RWPE1 (cell line): Measurements from ENCODE around the gene GPC2.

Source experiments
- CTCF ChIA-PET: fragments of 350-600 bp; sonication (Branson Sonifier 250); formaldehyde crosslinking; extraction: SDS; loops from one replicate; lab custom pipeline; 2021; lab: Yijun Ruan, JAX
- POLR2A ChIA-PET: fragments of 400-600 bp; formaldehyde crosslinking; extraction: SDS; loops from one replicate; lab custom pipeline; 2020; ENCODE audit warnings: antibody characterized with exemption; ENCODE audit not compliant: low non-redundant PET; lab: Yijun Ruan, JAX
- DNase-seq: peaks from one replicate; pipeline ENCODE4 v3.0.0; 2012; ENCODE audit warnings: low spot score
- H3K27ac ChIP-seq: fragments of 450-650 bp; 2 replicates; pipeline ENCODE4 v1.5.1; 2017
- CTCF ChIP-seq: fragments of 450-650 bp; conservative IDR thresholded peaks from 2 replicates; pipeline ENCODE4 v1.5.1; 2017; ENCODE audit warnings: low read depth, mild to moderate bottlenecking

The GPC2 gene

GRCh38 chr7:100124301-100125230 is 52.6 kb downstream of the GPC2 start:
- no peak for DNase-seq
- CTCF ChIA-PET: no interaction called here
- peak overlapping the region; percentile 99 for H3K27ac ChIP-seq
- POLR2A ChIA-PET: interaction anchor here (0.6 to 1.1 kb wide), 5 partner anchors 10 to 310 kb away, joined by 3 to 10 read pairs (median 5); partner anchors contain the start of gene LAMTOR4
- no peak for TF ChIP-seq CTCF

GRCh38 chr7:100122568-100122967 is 54.6 kb downstream of the GPC2 start:
- H3K27ac ChIP-seq: peak overlapping the region; percentile 39
- TF ChIP-seq CTCF: no peak
- no peak for DNase-seq
- CTCF ChIA-PET: interaction anchor here (0.6 kb wide), 1 partner anchor 194 kb away, joined by 3 read pairs; no protein-coding TSS in a partner anchor
- POLR2A ChIA-PET: no interaction called here

- no peak for TF ChIP-seq CTCF
- H3K27ac ChIP-seq: peak overlapping the region; percentile 39
- ChIA-PET POLR2A (no interaction called here), CTCF (interaction anchor here (0.6 kb wide), 1 partner anchor 193 kb away, joined by 3 read pairs; no protein-coding TSS in a partner anchor)
- DNase-seq: no peak
Observed at GRCh38 chr7:100122067-100122466, 55.1 kb downstream of the GPC2 start.

- no peak for TF ChIP-seq CTCF
- ChIA-PET POLR2A (no interaction called here), CTCF (no interaction called here)
- H3K27ac ChIP-seq: peak overlapping the region; percentile 88
- DNase-seq: no peak
Observed at GRCh38 chr7:100120733-100121036, 56.5 kb downstream of the GPC2 start.

- POLR2A ChIA-PET: interaction anchor here (0.9 kb wide), 1 partner anchor 19 kb away, joined by 3 read pairs; the partner anchor contains the start of genes AP4M1 and MCM7
- CTCF ChIA-PET: no interaction called here
Observed at GRCh38 chr7:100119970-100120732, 57.0 kb downstream of the GPC2 start.

More at GRCh38 chr7:100119970-100120732, 57.0 kb downstream of the GPC2 start:
- H3K27ac ChIP-seq: peak overlapping the region; percentile 88
- DNase-seq: peak; percentile 68
- TF ChIP-seq CTCF: no peak
